ENCODE measurements around the gene CX3CL1. TPM values are rescaled to one million over a fixed set of nuclear protein-coding genes. Genes with fewer than 3 reads are reported as not detected.

The CX3CL1 gene
- total and polyA plus RNA-seq, 10 of the 15 experiments (the other 5 are each of a cell fraction or from before 2014, with no cell fraction given): 0.03 to 1.2 (median 0.46) TPM

- TF ChIP-seq ZBTB11 (CRISPR knock-in tag; IDR thresholded peaks at IDR 0.05) (no peak), ZNF687 (IDR thresholded peaks at IDR 0.05) (peak; percentile 46), ATF7 (IDR thresholded peaks at IDR 0.05; ENCODE audit: low read depth) (peak; percentile 74), FOXK2 (IDR thresholded peaks at IDR 0.05) (no peak), NR2F1 (conservative IDR thresholded peaks at IDR 0.05) (peak; percentile 76), DPF2 (IDR thresholded peaks at IDR 0.05) (peak; percentile 87), SIN3A (IDR thresholded peaks at IDR 0.05; ENCODE audit: low read depth, low read length) (no peak), SIX5 (IDR thresholded peaks at IDR 0.05; ENCODE audit: low read depth, low read length, severe bottlenecking) (no peak), E2F4 (IDR thresholded peaks at IDR 0.05; ENCODE audit: low read depth, low read length) (no peak), ZBTB33 (IDR thresholded peaks at IDR 0.05) (no peak), TCF7 (IDR thresholded peaks at IDR 0.05; ENCODE audit: borderline replicate concordance) (no peak), FOXM1 (IDR thresholded peaks at IDR 0.05; ENCODE audit: low read depth, low read length) (peak; percentile 85; the same call in 1 of the 2 replicates), KDM1A (IDR thresholded peaks at IDR 0.05; ENCODE audit: borderline replicate concordance) (no peak), SRF (IDR thresholded peaks at IDR 0.05; ENCODE audit: low read depth in 2 of 2, low read length in 2 of 2) (no peak), KLF5 (IDR thresholded peaks at IDR 0.05; ENCODE audit: partially characterized antibody) (no peak), BCL3 (IDR thresholded peaks at IDR 0.05; ENCODE audit: borderline replicate concordance, insufficient read depth, low read depth, low read length, poor library complexity, severe bottlenecking) (peak; percentile 43), MEF2A (IDR thresholded peaks at IDR 0.05; ENCODE audit: insufficient read depth, low read depth, low read length) (0 out of 2 replicates have a peak, but pooled peaks have one; percentile 34)
Observed at GRCh38 chr16:57341062-57341440, 31.2 kb upstream of the CX3CL1 start (continued).
